ENCODE results near the gene FAM174B. TPM values are rescaled to one million over a fixed set of nuclear protein-coding genes. Genes with fewer than 3 reads are reported as not detected.

Gene FAM174B
- total and polyA plus RNA-seq, 4 donors, result 2.5 to 4.5 (median 3.8) TPM

DNA sequence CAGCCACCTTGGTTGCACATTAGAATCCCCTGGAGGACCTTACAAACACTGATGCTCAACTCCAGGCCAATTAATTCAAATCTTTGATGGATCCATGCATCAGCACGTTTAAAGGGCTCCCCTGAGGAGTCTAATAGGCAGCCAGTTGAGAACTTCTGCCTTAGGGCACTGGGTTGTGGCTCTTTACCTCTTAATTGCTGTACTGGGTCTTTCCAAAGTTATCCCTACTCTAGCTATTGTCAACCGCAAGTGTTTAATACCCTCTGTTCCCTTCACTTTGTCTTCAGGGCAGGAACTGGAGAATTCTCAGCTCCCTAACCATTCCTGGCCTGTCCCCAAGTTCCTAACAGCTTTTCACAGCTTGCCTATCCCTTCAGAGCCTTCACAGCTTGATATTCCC is 15.0 kb upstream of the FAM174B start (continued):
- TF ChIP-seq RAD21 (IDR thresholded peaks at IDR 0.05) (no peak), GABPA (IDR thresholded peaks at IDR 0.05 in 1 of 2, conservative IDR thresholded peaks at IDR 0.05 in 1 of 2) (no peak)
- TF ChIP-seq, protein P1, sequence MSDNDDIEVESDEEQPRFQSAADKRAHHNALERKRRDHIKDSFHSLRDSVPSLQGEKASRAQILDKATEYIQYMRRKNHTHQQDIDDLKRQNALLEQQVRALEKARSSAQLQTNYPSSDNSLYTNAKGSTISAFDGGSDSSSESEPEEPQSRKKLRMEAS (IDR thresholded peaks at IDR 0.05), result no peak
- TF ChIP-seq, protein P2, sequence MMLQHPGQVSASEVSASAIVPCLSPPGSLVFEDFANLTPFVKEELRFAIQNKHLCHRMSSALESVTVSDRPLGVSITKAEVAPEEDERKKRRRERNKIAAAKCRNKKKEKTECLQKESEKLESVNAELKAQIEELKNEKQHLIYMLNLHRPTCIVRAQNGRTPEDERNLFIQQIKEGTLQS (IDR thresholded peaks at IDR 0.05), result no peak

DNA sequence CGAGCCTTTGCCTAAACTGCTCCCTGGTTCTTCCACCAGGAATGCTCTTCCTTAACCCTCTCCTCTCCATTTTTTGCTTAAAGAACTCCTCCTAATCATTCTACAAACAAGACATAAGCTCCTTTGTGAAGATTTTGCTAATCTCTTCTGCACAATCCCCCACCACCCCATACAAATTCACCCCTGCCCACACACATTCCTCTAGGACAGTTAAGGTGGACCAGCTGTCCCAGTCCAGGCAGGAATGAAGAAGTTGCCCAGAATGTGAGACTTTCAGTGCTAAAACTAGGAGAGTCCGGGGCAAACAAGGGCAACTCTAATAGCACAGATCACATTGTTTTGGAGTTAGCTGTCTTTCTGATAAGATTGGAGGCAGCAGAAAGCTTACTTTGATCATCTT is 13.9 kb upstream of the FAM174B start:
- H3K27me3 ChIP-seq (ENCODE audit: control insufficient read depth in 4 of 4, insufficient read depth in 4 of 4, low read length in 3 of 4), result no peaks in the 10 kb centered on the region
- DNase-seq (ENCODE audit: low spot score), result no peak
- H3K27ac ChIP-seq (ENCODE audit: low read depth in 1 of 2, low read length in 2 of 2), result no peak overlapping the region
- no peaks in the 10 kb centered on the region for H3K9me3 ChIP-seq (ENCODE audit: control insufficient read depth in 4 of 4, low read length in 3 of 4)
- H3K36me3 ChIP-seq (ENCODE audit: control insufficient read depth in 4 of 4, insufficient read depth in 3 of 4, low read depth in 1 of 4, low read length in 3 of 4), result no peaks in the 10 kb centered on the region
- WGBS, result 82% methylated on average over 2 of the region's 2 CpGs
- no peak overlapping the region for H3K4me3 ChIP-seq (ENCODE audit: low read depth in 1 of 3, low read length in 3 of 3)
- TF ChIP-seq, protein P3, sequence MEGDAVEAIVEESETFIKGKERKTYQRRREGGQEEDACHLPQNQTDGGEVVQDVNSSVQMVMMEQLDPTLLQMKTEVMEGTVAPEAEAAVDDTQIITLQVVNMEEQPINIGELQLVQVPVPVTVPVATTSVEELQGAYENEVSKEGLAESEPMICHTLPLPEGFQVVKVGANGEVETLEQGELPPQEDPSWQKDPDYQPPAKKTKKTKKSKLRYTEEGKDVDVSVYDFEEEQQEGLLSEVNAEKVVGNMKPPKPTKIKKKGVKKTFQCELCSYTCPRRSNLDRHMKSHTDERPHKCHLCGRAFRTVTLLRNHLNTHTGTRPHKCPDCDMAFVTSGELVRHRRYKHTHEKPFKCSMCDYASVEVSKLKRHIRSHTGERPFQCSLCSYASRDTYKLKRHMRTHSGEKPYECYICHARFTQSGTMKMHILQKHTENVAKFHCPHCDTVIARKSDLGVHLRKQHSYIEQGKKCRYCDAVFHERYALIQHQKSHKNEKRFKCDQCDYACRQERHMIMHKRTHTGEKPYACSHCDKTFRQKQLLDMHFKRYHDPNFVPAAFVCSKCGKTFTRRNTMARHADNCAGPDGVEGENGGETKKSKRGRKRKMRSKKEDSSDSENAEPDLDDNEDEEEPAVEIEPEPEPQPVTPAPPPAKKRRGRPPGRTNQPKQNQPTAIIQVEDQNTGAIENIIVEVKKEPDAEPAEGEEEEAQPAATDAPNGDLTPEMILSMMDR (IDR thresholded peaks at IDR 0.05; ENCODE audit: low read depth, low read length, missing input control), result no peak
- TF ChIP-seq, protein P2 (IDR thresholded peaks at IDR 0.05), result no peak
- TF ChIP-seq HNF4G (IDR thresholded peaks at IDR 0.05) (no peak), JUND (IDR thresholded peaks at IDR 0.05) (no peak), RXRA (IDR thresholded peaks at IDR 0.05) (no peak), RAD21 (IDR thresholded peaks at IDR 0.05) (no peak), YY1 (IDR thresholded peaks at IDR 0.05) (no peak), SP1 (IDR thresholded peaks at IDR 0.05) (no peak), FOXA2 (IDR thresholded peaks at IDR 0.05) (no peak), HNF4A (conservative IDR thresholded peaks at IDR 0.05) (no peak), TAF1 (conservative IDR thresholded peaks at IDR 0.05) (no peak)
- TF ChIP-seq, protein P1 (IDR thresholded peaks at IDR 0.05), result no peak
- H3K9ac ChIP-seq (ENCODE audit: low read depth in 1 of 2, low read length in 2 of 2), result no peak overlapping the region
- peaks cover 15 to 34% (median 26%) of the 10 kb centered on the region in 4 donors for H3K4me1 ChIP-seq (ENCODE audit: control insufficient read depth in 4 of 4, insufficient read depth in 4 of 4, low read length in 3 of 4)

DNA sequence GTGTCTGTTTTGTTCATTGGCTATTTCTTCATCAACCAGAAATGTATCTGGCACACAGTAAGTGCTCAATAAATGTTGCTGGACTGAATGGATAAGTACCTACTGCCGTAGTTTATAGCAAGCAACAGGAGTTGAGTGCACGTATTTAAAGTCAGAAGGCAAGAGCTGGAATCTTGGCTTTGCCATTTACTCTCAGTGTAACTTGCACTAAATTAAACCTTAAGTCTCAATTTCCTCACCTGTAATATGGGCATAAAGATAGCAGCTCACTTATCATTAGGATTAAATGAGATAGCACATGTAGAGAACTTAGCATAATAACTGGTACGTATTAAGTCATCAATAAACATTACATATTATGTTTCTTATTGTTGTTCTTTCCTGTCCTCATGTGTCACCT is 13.0 kb upstream of the FAM174B start:
- Histone ChIP-seq H3K27ac (ENCODE audit: low read depth in 1 of 2, low read length in 2 of 2) (no peak overlapping the region), H3K9ac (ENCODE audit: low read depth in 1 of 2, low read length in 2 of 2) (no peak overlapping the region), H3K4me1 (ENCODE audit: control insufficient read depth in 4 of 4, insufficient read depth in 4 of 4, low read length in 3 of 4) (peaks cover 15 to 34% (median 26%) of the 10 kb centered on the region in 4 donors), H3K36me3 (ENCODE audit: control insufficient read depth in 4 of 4, insufficient read depth in 3 of 4, low read depth in 1 of 4, low read length in 3 of 4) (no peaks in the 10 kb centered on the region), H3K27me3 (ENCODE audit: control insufficient read depth in 4 of 4, insufficient read depth in 4 of 4, low read length in 3 of 4) (no peaks in the 10 kb centered on the region), H3K4me3 (ENCODE audit: low read depth in 1 of 3, low read length in 3 of 3) (no peak overlapping the region), H3K9me3 (ENCODE audit: control insufficient read depth in 4 of 4, low read length in 3 of 4) (no peaks in the 10 kb centered on the region)
- 80% methylated on average over 3 of the region's 3 CpGs for WGBS
- DNase-seq (ENCODE audit: low spot score), result no peak
- TF ChIP-seq, protein P4, sequence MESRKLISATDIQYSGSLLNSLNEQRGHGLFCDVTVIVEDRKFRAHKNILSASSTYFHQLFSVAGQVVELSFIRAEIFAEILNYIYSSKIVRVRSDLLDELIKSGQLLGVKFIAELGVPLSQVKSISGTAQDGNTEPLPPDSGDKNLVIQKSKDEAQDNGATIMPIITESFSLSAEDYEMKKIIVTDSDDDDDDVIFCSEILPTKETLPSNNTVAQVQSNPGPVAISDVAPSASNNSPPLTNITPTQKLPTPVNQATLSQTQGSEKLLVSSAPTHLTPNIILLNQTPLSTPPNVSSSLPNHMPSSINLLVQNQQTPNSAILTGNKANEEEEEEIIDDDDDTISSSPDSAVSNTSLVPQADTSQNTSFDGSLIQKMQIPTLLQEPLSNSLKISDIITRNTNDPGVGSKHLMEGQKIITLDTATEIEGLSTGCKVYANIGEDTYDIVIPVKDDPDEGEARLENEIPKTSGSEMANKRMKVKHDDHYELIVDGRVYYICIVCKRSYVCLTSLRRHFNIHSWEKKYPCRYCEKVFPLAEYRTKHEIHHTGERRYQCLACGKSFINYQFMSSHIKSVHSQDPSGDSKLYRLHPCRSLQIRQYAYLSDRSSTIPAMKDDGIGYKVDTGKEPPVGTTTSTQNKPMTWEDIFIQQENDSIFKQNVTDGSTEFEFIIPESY (IDR thresholded peaks at IDR 0.05), result no peak
- TF ChIP-seq HNF4A (conservative IDR thresholded peaks at IDR 0.05) (no peak), EGR1 (IDR thresholded peaks at IDR 0.05; ENCODE audit: low read depth in 2 of 2) (no peak), NR2F2 (IDR thresholded peaks at IDR 0.05) (no peak)
- TF ChIP-seq, protein P5, sequence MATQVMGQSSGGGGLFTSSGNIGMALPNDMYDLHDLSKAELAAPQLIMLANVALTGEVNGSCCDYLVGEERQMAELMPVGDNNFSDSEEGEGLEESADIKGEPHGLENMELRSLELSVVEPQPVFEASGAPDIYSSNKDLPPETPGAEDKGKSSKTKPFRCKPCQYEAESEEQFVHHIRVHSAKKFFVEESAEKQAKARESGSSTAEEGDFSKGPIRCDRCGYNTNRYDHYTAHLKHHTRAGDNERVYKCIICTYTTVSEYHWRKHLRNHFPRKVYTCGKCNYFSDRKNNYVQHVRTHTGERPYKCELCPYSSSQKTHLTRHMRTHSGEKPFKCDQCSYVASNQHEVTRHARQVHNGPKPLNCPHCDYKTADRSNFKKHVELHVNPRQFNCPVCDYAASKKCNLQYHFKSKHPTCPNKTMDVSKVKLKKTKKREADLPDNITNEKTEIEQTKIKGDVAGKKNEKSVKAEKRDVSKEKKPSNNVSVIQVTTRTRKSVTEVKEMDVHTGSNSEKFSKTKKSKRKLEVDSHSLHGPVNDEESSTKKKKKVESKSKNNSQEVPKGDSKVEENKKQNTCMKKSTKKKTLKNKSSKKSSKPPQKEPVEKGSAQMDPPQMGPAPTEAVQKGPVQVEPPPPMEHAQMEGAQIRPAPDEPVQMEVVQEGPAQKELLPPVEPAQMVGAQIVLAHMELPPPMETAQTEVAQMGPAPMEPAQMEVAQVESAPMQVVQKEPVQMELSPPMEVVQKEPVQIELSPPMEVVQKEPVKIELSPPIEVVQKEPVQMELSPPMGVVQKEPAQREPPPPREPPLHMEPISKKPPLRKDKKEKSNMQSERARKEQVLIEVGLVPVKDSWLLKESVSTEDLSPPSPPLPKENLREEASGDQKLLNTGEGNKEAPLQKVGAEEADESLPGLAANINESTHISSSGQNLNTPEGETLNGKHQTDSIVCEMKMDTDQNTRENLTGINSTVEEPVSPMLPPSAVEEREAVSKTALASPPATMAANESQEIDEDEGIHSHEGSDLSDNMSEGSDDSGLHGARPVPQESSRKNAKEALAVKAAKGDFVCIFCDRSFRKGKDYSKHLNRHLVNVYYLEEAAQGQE (IDR thresholded peaks at IDR 0.05), result no peak

All from liver (tissue), 9 donors.